Measurements from ENCODE around the gene DACH1. TPM values are rescaled to one million over a fixed set of nuclear protein-coding genes. Genes with fewer than 3 reads are reported as not detected.

DACH1 gene
- total RNA-seq, 1 experiment from 2014 or later, result 0.31 TPM

GRCh38 chr13:71459708-71460107 is 407.3 kb downstream of the DACH1 start:
- Mint-ChIP-seq H3K36me3 (no peaks in the 10 kb centered on the region), H3K4me1 (no peaks in the 10 kb centered on the region), H3K9me3 (no peaks in the 10 kb centered on the region), H3K4me3 (no peak overlapping the region), H3K27ac (no peak overlapping the region), H3K27me3 (ENCODE audit: low read depth) (no peaks in the 10 kb centered on the region)
- ATAC-seq (no peak), DNase-seq (ENCODE audit: low spot score) (no peak)
- ChIA-PET POLR2A (no interaction called here), CTCF (no interaction called here)
- TF ChIP-seq CREM (CRISPR knock-in tag; IDR thresholded peaks at IDR 0.05) (no peak), SOX15 (CRISPR knock-in tag; IDR thresholded peaks at IDR 0.05) (no peak), ETV6 (CRISPR knock-in tag; IDR thresholded peaks at IDR 0.05) (no peak), ATF2 (CRISPR knock-in tag; IDR thresholded peaks at IDR 0.05; ENCODE audit: borderline replicate concordance, low read depth) (no peak), JAZF1 (CRISPR knock-in tag; IDR thresholded peaks at IDR 0.05) (no peak), ZNF138 (CRISPR knock-in tag; conservative IDR thresholded peaks at IDR 0.05) (no peak), TEAD1 (CRISPR knock-in tag; IDR thresholded peaks at IDR 0.05) (no peak), ZNF425 (CRISPR knock-in tag; conservative IDR thresholded peaks at IDR 0.05) (no peak), ATF6 (CRISPR knock-in tag; IDR thresholded peaks at IDR 0.05) (no peak), ARID4B (CRISPR knock-in tag; IDR thresholded peaks at IDR 0.05; ENCODE audit: borderline replicate concordance) (no peak)

GRCh38 chr13:71457645-71458044 is 409.4 kb downstream of the DACH1 start:
- Mint-ChIP-seq H3K27ac (no peak overlapping the region), H3K9me3 (no peaks in the 10 kb centered on the region), H3K4me3 (no peak overlapping the region), H3K36me3 (no peaks in the 10 kb centered on the region), H3K27me3 (ENCODE audit: low read depth) (no peaks in the 10 kb centered on the region), H3K4me1 (no peaks in the 10 kb centered on the region)
- ChIA-PET POLR2A (no interaction called here), CTCF (no interaction called here)
- no peak for ATAC-seq
- DNase-seq (ENCODE audit: low spot score), result no peak
- no peak for TF ChIP-seq HMGXB4 (CRISPR knock-in tag; IDR thresholded peaks at IDR 0.05)
- no peak for TF ChIP-seq ARID4B (CRISPR knock-in tag; IDR thresholded peaks at IDR 0.05; ENCODE audit: borderline replicate concordance)
- no peak for TF ChIP-seq E2F5 (CRISPR knock-in tag; IDR thresholded peaks at IDR 0.05)
- TF ChIP-seq NFE2L1 (CRISPR knock-in tag; IDR thresholded peaks at IDR 0.05), result no peak
- no peak for TF ChIP-seq EMX1 (CRISPR knock-in tag; IDR thresholded peaks at IDR 0.05)
